Measurements from ENCODE around the gene SLIT1. TPM values are rescaled to one million over a fixed set of nuclear protein-coding genes. Genes with fewer than 3 reads are reported as not detected.

The SLIT1 gene
- total RNA-seq, 2 experiments from 2014 or later, result 0.13 to 1.0 TPM

DNA sequence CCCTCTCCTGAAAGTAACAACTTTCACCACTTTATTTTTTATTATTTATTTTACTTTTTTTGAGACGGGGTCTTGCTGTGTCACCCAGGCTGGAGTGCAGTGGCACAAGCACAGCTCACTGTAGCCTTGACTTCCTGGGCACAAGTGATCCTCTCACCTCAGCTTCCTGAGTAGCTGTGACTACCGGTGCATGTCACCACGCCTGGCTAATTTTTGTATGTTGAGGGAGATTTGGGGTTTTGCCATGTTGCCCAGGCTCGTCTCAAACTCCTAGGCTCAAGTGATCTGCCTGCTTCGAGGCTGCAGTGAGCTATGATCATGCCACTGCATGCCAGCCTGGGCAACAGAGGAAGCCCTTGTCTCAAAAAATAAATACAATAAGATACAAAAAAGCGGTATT, 14.9 kb upstream of the SLIT1 start:
- H3K79me2 ChIP-seq (ENCODE audit: insufficient read depth, low read depth, low read length), result no peaks in the 10 kb centered on the region
- no peak for TF ChIP-seq EZH2phosphoT487 (IDR thresholded peaks at IDR 0.05; ENCODE audit: borderline replicate concordance, low read depth, low read length)
- TF ChIP-seq, protein P1, sequence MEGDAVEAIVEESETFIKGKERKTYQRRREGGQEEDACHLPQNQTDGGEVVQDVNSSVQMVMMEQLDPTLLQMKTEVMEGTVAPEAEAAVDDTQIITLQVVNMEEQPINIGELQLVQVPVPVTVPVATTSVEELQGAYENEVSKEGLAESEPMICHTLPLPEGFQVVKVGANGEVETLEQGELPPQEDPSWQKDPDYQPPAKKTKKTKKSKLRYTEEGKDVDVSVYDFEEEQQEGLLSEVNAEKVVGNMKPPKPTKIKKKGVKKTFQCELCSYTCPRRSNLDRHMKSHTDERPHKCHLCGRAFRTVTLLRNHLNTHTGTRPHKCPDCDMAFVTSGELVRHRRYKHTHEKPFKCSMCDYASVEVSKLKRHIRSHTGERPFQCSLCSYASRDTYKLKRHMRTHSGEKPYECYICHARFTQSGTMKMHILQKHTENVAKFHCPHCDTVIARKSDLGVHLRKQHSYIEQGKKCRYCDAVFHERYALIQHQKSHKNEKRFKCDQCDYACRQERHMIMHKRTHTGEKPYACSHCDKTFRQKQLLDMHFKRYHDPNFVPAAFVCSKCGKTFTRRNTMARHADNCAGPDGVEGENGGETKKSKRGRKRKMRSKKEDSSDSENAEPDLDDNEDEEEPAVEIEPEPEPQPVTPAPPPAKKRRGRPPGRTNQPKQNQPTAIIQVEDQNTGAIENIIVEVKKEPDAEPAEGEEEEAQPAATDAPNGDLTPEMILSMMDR (conservative IDR thresholded peaks at IDR 0.05; ENCODE audit: low read length), result no peak
- H3K9me2 ChIP-seq (ENCODE audit: insufficient read depth, low read length), result no peaks in the 10 kb centered on the region
- H2AFZ ChIP-seq (ENCODE audit: low read length), result peak overlapping the region; percentile 80; the same call in 1 of the 2 replicates
- H3K9me3 ChIP-seq (ENCODE audit: low read length), result 0 out of 2 replicates have a peak, but pooled peaks cover 5% of the 10 kb centered on the region
- intact Hi-C loops (cut with micrococcal nuclease; ENCODE audit: unreplicated experiment), result no loop called here
- H4K20me1 ChIP-seq (ENCODE audit: insufficient read depth, low read length), result no peaks in the 10 kb centered on the region
- CTCF ChIA-PET (ENCODE audit: unreplicated experiment), result interaction anchor here (1.0 to 2.2 kb wide), 4 partner anchors 9 to 126 kb away, joined by 3 to 9 read pairs (median 4); no protein-coding TSS in a partner anchor
- peak; percentile 87 for DNase-seq (ENCODE audit: low spot score)
- no peaks in the 10 kb centered on the region for H3K36me3 ChIP-seq (ENCODE audit: insufficient read depth, low read length)
- H3K27ac ChIP-seq (ENCODE audit: low read depth, low read length, poor library complexity, severe bottlenecking), result peak overlapping the region; percentile 81
- no TSS peak for BruUV-seq (replicated peaks)
- peak overlapping the region; percentile 2 for H3K4me3 ChIP-seq (ENCODE audit: low read depth, low read length, poor library complexity, severe bottlenecking)
- H3K4me2 ChIP-seq (ENCODE audit: low read length), result peak overlapping the region; percentile 48
- POLR2A ChIA-PET, result interaction anchor here (0.8 to 2.4 kb wide), 7 partner anchors 9 to 475 kb away, joined by 3 to 11 read pairs (median 6); no protein-coding TSS in a partner anchor
- H3K4me1 ChIP-seq (ENCODE audit: insufficient read depth, low read length, poor library complexity, severe bottlenecking), result peaks cover 60% of the 10 kb centered on the region

DNA sequence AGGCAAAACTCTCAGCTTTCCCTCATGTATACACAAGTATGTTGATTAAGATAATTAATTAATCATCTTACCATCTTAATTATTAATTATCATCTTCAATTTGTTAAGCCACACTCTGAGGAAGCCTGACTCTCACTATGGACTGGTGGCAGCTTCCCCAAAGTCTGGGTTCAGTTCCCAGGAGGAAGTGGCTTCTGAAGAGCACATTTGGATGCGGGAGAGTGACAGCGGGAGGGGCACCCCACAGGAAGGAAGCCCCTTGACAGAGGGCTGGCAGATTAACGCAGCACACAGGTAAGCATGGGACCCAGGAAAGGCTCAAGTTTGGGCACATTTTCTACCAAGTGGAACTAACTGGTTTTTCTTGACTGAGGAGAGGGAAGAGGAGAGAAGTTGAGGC, 13.4 kb upstream of the SLIT1 start:
- POLR2A ChIA-PET, result interaction anchor here (0.6 to 2.5 kb wide), 3 partner anchors 9 to 135 kb away, joined by 3 to 11 read pairs (median 4); no protein-coding TSS in a partner anchor
- Histone ChIP-seq H2AFZ (ENCODE audit: low read length) (peak overlapping the region; percentile 59; the same call in 1 of the 2 replicates), H3K4me1 (ENCODE audit: insufficient read depth, low read length, poor library complexity, severe bottlenecking) (peaks cover 61% of the 10 kb centered on the region), H3K9me3 (ENCODE audit: low read length) (0 out of 2 replicates have a peak, but pooled peaks cover 5% of the 10 kb centered on the region), H3K36me3 (ENCODE audit: insufficient read depth, low read length) (no peaks in the 10 kb centered on the region), H3K9me2 (ENCODE audit: insufficient read depth, low read length) (no peaks in the 10 kb centered on the region), H3K4me2 (ENCODE audit: low read length) (peak overlapping the region; percentile 48), H3K79me2 (ENCODE audit: insufficient read depth, low read depth, low read length) (no peaks in the 10 kb centered on the region), H4K20me1 (ENCODE audit: insufficient read depth, low read length) (no peaks in the 10 kb centered on the region), H3K4me3 (ENCODE audit: low read depth, low read length, poor library complexity, severe bottlenecking) (no peak overlapping the region), H3K27ac (ENCODE audit: low read depth, low read length, poor library complexity, severe bottlenecking) (peak overlapping the region; percentile 21)
- BruUV-seq (replicated peaks), result no TSS peak
- DNase-seq (ENCODE audit: low spot score), result peak; percentile 31
- CTCF ChIA-PET (ENCODE audit: unreplicated experiment), result no interaction called here
- intact Hi-C loops (cut with micrococcal nuclease; ENCODE audit: unreplicated experiment), result no loop called here
- TF ChIP-seq EZH2phosphoT487 (IDR thresholded peaks at IDR 0.05; ENCODE audit: borderline replicate concordance, low read depth, low read length), result no peak
- TF ChIP-seq, protein P1 (conservative IDR thresholded peaks at IDR 0.05; ENCODE audit: low read length), result no peak

DNA sequence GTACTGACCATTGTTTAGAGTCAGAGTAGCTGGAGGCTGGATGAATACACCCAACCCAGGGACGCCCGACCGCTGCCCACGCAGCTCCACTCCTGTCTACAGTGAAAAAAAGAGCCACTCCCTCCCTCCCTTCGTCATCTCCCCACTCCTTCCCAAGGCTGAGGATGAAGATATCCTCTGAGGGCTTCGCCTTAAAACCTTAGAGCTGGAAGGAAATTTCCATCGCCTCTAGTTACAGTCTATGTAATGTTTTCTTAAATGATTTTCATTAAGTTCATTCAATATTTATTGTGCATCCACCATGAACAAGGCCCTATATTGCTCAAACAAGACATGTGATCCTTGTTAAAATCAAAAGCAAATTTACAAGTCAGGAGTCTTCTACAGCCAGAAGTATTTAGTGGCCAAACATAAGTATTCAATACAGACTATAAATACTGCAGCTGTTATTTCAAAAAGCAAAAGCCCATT, 11.3 kb upstream of the SLIT1 start:
- Histone ChIP-seq H4K20me1 (ENCODE audit: insufficient read depth, low read length) (no peaks in the 10 kb centered on the region), H3K9me3 (ENCODE audit: low read length) (no peaks in the 10 kb centered on the region), H3K4me1 (ENCODE audit: insufficient read depth, low read length, poor library complexity, severe bottlenecking) (peaks cover 57% of the 10 kb centered on the region), H3K4me3 (ENCODE audit: low read depth, low read length, poor library complexity, severe bottlenecking) (peak overlapping the region; percentile 70), H3K36me3 (ENCODE audit: insufficient read depth, low read length) (no peaks in the 10 kb centered on the region), H3K79me2 (ENCODE audit: insufficient read depth, low read depth, low read length) (no peaks in the 10 kb centered on the region), H3K4me2 (ENCODE audit: low read length) (peak overlapping the region; percentile 94), H3K9me2 (ENCODE audit: insufficient read depth, low read length) (no peaks in the 10 kb centered on the region), H2AFZ (ENCODE audit: low read length) (peak overlapping the region; percentile 97), H3K27ac (ENCODE audit: low read depth, low read length, poor library complexity, severe bottlenecking) (no peak overlapping the region)
- TF ChIP-seq, protein P1 (conservative IDR thresholded peaks at IDR 0.05; ENCODE audit: low read length), result no peak
- TF ChIP-seq EZH2phosphoT487 (IDR thresholded peaks at IDR 0.05; ENCODE audit: borderline replicate concordance, low read depth, low read length), result no peak
- POLR2A ChIA-PET, result interaction anchor here (0.8 to 2.5 kb wide), 3 partner anchors 10 to 20 kb away, joined by 3 to 11 read pairs (median 3); no protein-coding TSS in a partner anchor
- no TSS peak for BruUV-seq (replicated peaks)
- DNase-seq (ENCODE audit: low spot score), result no peak
- CTCF ChIA-PET (ENCODE audit: unreplicated experiment), result interaction anchor here (0.6 to 1.8 kb wide), 6 partner anchors 11 to 321 kb away, joined by 3 to 10 read pairs (median 4); no protein-coding TSS in a partner anchor
- intact Hi-C loops (cut with micrococcal nuclease; ENCODE audit: unreplicated experiment), result no loop called here
